ENCODE data around the gene APBB1.
A peak's percentile ranks its signal among the peaks of the same experiment; 100 is the strongest.

Gene APBB1

DNA sequence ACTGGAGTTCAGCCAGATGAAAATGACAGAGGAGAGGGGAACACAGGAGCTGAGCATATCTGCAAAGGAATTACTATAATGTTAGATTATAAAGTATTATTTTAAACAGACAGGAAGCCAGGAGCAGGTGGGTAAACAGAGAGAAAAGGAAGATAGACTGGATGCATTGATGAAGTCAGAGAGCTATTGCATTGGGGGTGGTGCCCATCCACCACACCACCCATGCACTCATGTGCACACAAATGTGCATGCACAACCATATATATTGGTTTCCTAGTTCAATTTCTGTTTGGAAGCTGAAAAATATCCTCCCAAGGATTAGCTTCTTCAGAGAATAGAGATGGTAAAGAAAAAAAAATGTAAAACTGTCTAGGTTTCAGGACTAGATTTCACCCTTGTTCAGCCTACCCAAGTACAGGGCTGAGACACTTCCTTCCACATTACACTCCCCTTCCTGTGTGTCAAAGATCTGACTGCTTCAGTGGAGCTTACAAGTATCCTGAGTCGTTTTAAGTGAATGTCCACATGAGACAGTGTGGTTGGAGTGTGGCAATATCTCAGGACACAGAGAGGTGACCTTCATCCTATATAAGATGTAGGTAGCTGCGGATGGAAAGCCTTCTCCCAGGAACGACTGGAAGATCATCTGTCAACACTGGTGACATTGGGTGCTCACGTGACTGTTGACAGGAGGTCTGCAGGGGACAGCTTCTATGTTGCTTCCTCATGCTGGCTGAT lies 40.8 kb downstream of the APBB1 start:
- no peak overlapping the region for H3K4me3 ChIP-seq (ENCODE audit: low read depth, low read length)
- TF ChIP-seq CTCF (IDR thresholded peaks at IDR 0.05; ENCODE audit: borderline replicate concordance, insufficient read depth, low read depth, low read length), result no peak

GRCh38 chr11:6371825-6372224 lies 47.1 kb downstream of the APBB1 start:
- no peak for TF ChIP-seq CTCF (IDR thresholded peaks at IDR 0.05; ENCODE audit: borderline replicate concordance, insufficient read depth, low read depth, low read length)
- no peak overlapping the region for H3K4me3 ChIP-seq (ENCODE audit: low read depth, low read length)

- no peak overlapping the region for H3K4me3 ChIP-seq (ENCODE audit: low read depth, low read length)
- TF ChIP-seq CTCF (IDR thresholded peaks at IDR 0.05; ENCODE audit: borderline replicate concordance, insufficient read depth, low read depth, low read length), result no peak
These were observed 53.2 kb downstream of the APBB1 start for GRCh38 chr11:6365659-6366058.

GRCh38 chr11:6362873-6363678 lies 55.8 kb downstream of the APBB1 start:
- TF ChIP-seq CTCF (IDR thresholded peaks at IDR 0.05; ENCODE audit: borderline replicate concordance, insufficient read depth, low read depth, low read length), result peak; percentile 95
- no peak overlapping the region for H3K4me3 ChIP-seq (ENCODE audit: low read depth, low read length)

DNA sequence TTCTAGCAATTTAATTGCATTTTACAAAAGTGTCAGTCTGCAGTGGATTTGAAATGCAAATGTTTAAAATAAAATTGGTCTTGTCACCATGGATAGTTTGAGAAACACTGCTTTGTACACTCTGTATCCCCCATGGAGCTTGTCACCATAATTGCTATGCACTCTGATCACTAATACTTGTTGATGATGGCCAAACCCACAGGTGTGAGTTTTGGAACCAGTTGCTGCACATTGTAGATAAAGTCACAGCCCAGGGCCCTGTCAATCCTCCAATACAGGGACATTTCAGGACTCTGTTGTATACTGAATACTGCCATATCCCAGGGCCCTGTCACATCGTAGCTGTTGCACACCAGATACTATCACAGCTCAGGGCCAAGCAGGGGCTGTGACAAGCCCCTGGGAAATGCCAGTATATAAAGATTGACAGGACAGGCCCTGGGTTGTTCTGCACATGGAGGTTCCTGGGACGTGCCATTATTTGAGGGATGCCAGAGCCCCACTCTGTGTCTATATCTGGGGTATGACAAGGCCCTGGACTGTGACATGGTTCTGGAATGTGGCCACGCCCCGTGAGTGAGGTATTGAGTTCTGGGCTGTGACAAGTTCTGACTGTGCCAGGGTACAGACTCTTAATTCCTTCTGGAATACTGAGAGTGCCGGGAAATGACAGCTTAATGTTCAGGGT lies 56.6 kb downstream of the APBB1 start:
- H3K4me3 ChIP-seq (ENCODE audit: low read depth, low read length), result no peak overlapping the region
- no peak for TF ChIP-seq CTCF (IDR thresholded peaks at IDR 0.05; ENCODE audit: borderline replicate concordance, insufficient read depth, low read depth, low read length)

GRCh38 chr11:6360183-6360582 lies 58.7 kb downstream of the APBB1 start:
- TF ChIP-seq CTCF (IDR thresholded peaks at IDR 0.05; ENCODE audit: borderline replicate concordance, insufficient read depth, low read depth, low read length), result no peak
- H3K4me3 ChIP-seq (ENCODE audit: low read depth, low read length), result no peak overlapping the region

Data from GM12875 (cell line).